ENCODE measurements around the gene ZDHHC14. TPM values are rescaled to one million over a fixed set of nuclear protein-coding genes. Genes with fewer than 3 reads are reported as not detected.

The ZDHHC14 gene
- total and polyA plus RNA-seq, 2 experiments from 2014 or later, result 7.5 to 10.1 TPM

DNA sequence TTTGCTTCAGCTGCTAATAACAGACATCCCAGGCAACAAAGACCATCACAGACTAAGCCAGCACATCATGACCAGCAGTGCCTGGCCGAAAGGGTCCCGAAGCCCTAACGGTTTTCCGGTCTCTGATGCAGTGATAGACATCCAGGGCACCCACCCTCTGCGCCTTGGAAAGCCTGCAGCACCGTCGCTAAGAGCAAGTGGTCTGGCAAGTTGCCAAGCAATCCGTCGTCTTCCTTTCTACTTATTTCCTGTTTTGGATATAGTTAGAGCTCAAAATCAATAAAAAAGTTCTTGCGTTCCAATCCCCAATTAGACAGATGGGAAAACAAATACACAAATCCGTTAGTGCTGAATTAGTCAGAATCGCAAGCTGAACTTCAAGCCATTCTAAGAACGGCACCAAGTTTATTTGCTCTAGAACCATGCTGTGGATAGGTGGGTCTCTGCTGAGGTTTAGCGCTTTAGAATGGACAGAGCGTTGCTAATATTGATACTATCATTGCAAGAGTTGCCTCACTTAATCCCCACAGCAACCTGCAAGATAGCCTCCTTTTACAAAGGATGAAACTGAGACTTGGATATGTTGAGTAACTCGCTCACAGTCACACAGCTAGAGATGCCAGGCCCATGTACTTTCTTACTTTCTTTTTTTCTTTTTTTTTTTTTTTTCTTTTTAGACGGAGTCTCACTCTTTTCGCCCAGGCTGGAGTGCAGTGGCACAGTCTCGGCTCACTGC is 278.7 kb downstream of the ZDHHC14 start:
- H3K27ac ChIP-seq, result no peak overlapping the region
- H3K4me3 ChIP-seq, result no peak overlapping the region
- TF ChIP-seq, protein P1, sequence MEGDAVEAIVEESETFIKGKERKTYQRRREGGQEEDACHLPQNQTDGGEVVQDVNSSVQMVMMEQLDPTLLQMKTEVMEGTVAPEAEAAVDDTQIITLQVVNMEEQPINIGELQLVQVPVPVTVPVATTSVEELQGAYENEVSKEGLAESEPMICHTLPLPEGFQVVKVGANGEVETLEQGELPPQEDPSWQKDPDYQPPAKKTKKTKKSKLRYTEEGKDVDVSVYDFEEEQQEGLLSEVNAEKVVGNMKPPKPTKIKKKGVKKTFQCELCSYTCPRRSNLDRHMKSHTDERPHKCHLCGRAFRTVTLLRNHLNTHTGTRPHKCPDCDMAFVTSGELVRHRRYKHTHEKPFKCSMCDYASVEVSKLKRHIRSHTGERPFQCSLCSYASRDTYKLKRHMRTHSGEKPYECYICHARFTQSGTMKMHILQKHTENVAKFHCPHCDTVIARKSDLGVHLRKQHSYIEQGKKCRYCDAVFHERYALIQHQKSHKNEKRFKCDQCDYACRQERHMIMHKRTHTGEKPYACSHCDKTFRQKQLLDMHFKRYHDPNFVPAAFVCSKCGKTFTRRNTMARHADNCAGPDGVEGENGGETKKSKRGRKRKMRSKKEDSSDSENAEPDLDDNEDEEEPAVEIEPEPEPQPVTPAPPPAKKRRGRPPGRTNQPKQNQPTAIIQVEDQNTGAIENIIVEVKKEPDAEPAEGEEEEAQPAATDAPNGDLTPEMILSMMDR (IDR thresholded peaks at IDR 0.05; ENCODE audit: low read depth, low read length), result no peak
- no peaks in the 10 kb centered on the region for H3K9me3 ChIP-seq (ENCODE audit: low read depth)
- no peaks in the 10 kb centered on the region for H3K4me1 ChIP-seq (ENCODE audit: low read depth)
- H3K27me3 ChIP-seq, result no peaks in the 10 kb centered on the region
- H3K36me3 ChIP-seq, result no peaks in the 10 kb centered on the region
- DNase-seq (ENCODE audit: low read depth in 1 of 2, low spot score in 1 of 2), result no peak

GRCh38 chr6:157660414-157660813 is 279.4 kb downstream of the ZDHHC14 start:
- Histone ChIP-seq H3K36me3 (no peaks in the 10 kb centered on the region), H3K9me3 (ENCODE audit: low read depth) (no peaks in the 10 kb centered on the region), H3K27ac (no peak overlapping the region), H3K4me3 (no peak overlapping the region), H3K4me1 (ENCODE audit: low read depth) (no peaks in the 10 kb centered on the region), H3K27me3 (no peaks in the 10 kb centered on the region)
- TF ChIP-seq, protein P1 (IDR thresholded peaks at IDR 0.05; ENCODE audit: low read depth, low read length), result no peak
- no peak for DNase-seq (ENCODE audit: low read depth in 1 of 2, low spot score in 1 of 2)

DNA sequence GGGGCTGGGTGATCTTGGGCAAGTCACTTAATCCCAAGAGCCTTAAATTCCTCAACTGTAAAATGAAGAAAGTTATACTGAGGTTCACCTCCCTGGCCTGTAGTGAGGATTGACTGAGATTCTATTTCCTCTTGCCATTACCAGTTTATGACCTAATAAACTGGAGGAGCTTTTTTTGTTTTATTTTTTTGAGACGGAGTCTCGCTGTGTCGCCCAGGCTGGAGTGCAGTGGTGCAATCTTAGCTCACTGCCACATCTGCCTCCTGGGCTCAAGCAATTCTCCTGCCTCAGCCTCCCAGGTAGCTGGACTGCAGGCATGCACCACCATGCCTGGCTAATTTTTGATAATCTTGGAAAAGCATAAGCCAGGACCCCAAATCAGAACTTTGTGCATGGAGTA is 280.7 kb downstream of the ZDHHC14 start:
- H3K36me3 ChIP-seq, result no peaks in the 10 kb centered on the region
- no peaks in the 10 kb centered on the region for H3K9me3 ChIP-seq (ENCODE audit: low read depth)
- TF ChIP-seq, protein P1 (IDR thresholded peaks at IDR 0.05; ENCODE audit: low read depth, low read length), result no peak
- no peak overlapping the region for H3K4me3 ChIP-seq
- H3K4me1 ChIP-seq (ENCODE audit: low read depth), result no peaks in the 10 kb centered on the region
- no peak overlapping the region for H3K27ac ChIP-seq
- no peaks in the 10 kb centered on the region for H3K27me3 ChIP-seq
- DNase-seq (ENCODE audit: low read depth in 1 of 2, low spot score in 1 of 2), result no peak

DNA sequence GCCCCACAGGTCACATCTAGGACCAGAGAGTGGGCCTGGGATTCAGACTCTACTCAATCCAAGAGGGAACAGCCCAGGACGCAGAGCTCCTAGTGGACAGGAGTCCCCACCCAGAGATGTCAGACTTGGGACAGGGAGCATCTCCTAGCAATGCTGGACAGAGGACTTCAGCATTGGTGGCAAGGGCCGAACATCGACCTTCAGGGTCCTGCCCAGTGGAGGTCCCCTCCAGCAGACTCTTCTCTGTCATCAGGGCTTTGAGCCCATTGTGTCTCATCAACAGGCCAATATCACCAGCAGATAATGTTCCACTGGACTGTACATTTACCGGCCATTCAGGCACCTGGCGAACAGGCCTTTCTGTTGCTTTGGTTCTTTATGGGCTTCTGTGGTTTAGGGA is 282.3 kb downstream of the ZDHHC14 start:
- no peaks in the 10 kb centered on the region for H3K36me3 ChIP-seq
- no peaks in the 10 kb centered on the region for H3K9me3 ChIP-seq (ENCODE audit: low read depth)
- TF ChIP-seq, protein P1 (IDR thresholded peaks at IDR 0.05; ENCODE audit: low read depth, low read length), result no peak
- no peaks in the 10 kb centered on the region for H3K4me1 ChIP-seq (ENCODE audit: low read depth)
- H3K27ac ChIP-seq, result no peak overlapping the region
- DNase-seq (ENCODE audit: low read depth in 1 of 2, low spot score in 1 of 2), result no peak
- H3K4me3 ChIP-seq, result no peak overlapping the region
- H3K27me3 ChIP-seq, result no peaks in the 10 kb centered on the region

GRCh38 chr6:157665180-157665579 is 284.2 kb downstream of the ZDHHC14 start:
- H3K4me3 ChIP-seq, result no peak overlapping the region

More at GRCh38 chr6:157665180-157665579, 284.2 kb downstream of the ZDHHC14 start:
- TF ChIP-seq, protein P1 (IDR thresholded peaks at IDR 0.05; ENCODE audit: low read depth, low read length), result no peak
- Histone ChIP-seq H3K27me3 (no peaks in the 10 kb centered on the region), H3K36me3 (no peaks in the 10 kb centered on the region), H3K4me1 (ENCODE audit: low read depth) (peaks cover 4% of the 10 kb centered on the region), H3K9me3 (ENCODE audit: low read depth) (no peaks in the 10 kb centered on the region), H3K27ac (no peak overlapping the region)
- no peak for DNase-seq (ENCODE audit: low read depth in 1 of 2, low spot score in 1 of 2)
